Tibial nerve (tissue), 4 donors: Measurements from ENCODE around the gene AMBP.

ENCODE experiments used
- EP300 ChIP-seq, 2 donors: sonication (generic); formaldehyde crosslinking; IDR thresholded peaks; one replicate each; pipeline ENCODE4 v1.6.1; 2017; ENCODE audit warnings: antibody characterized with exemption in 2 of 2, mild to moderate bottlenecking in 1 of 2
- TF ChIP-seq, protein P1 (sequence below), 5 experiments: fragments of 200-600 bp in 3 of 5; fragments of 450-650 bp in 2 of 5; sonication (generic) in 3 of 5; IDR thresholded peaks; one replicate each; pipeline ENCODE4 v1.5.1; 2016 to 2019; ENCODE audit warnings: antibody characterized with exemption in 5 of 5, mild to moderate bottlenecking in 3 of 5, moderate library complexity in 2 of 5

DNA sequence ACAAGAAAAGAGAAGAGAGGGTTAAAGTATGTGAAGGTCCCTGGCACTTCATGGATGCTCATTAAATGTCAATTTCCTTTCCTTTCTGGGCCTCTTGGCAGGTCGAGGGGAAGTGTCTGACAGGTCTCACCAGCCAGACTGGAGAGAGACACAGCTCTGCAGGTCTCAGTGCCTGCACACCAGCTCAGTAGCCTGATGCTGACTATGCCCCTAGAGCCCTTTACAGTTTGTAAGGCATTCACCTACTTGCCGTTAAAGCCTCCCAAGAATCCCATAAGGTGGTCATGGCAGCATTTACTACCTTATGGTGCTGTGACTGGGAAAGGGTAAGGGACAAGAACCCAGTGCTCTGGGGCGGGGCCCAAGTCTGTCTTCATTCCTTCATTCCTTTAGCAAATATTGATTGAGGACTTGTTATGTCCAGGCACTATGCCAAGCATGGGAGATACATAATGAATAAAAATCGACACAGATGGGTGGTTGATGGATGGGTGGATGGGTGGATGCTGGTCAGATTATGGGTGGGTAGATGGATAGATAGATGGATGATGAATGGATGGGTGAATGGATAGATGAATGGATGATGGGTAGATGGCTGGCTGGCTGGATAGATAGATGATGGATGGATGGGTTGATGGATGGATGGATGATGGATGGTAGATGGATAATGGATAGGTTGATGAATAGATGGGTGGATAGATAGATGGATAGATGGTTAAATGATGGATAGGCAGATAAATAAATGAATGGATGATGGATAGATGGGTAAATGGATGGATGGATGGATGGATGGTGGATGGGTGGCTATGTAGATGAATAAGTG is 42.3 kb upstream of the AMBP start:
- TF ChIP-seq, protein P1, sequence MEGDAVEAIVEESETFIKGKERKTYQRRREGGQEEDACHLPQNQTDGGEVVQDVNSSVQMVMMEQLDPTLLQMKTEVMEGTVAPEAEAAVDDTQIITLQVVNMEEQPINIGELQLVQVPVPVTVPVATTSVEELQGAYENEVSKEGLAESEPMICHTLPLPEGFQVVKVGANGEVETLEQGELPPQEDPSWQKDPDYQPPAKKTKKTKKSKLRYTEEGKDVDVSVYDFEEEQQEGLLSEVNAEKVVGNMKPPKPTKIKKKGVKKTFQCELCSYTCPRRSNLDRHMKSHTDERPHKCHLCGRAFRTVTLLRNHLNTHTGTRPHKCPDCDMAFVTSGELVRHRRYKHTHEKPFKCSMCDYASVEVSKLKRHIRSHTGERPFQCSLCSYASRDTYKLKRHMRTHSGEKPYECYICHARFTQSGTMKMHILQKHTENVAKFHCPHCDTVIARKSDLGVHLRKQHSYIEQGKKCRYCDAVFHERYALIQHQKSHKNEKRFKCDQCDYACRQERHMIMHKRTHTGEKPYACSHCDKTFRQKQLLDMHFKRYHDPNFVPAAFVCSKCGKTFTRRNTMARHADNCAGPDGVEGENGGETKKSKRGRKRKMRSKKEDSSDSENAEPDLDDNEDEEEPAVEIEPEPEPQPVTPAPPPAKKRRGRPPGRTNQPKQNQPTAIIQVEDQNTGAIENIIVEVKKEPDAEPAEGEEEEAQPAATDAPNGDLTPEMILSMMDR (IDR thresholded peaks at IDR 0.05) = no peak
- no peak for TF ChIP-seq EP300 (IDR thresholded peaks at IDR 0.05)
